ENCODE results near the gene CTBP2.
"Not testable (repeated sequence)": the region's sequence is repeated elsewhere in the genome, so short reads cannot be mapped to it uniquely, and the experiment has no call there.

CTBP2 gene

DNA sequence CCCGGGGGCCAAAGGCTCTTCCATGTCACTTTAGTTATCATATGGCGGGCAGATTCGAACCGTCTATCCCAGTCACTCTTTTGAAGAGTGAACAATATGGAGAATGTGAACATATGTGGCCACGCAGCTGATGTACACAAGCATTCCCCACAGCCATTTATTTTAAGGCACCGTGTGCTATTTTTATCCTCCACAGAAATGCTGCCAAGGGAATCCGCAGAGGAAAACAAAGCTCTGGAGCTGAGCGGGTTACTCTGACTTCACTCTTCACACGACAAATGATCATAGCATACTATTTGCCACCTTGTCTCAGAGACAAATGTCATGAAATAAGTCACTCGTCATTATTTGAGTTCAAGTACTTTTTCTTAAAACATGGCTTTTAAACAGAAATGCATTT, 100.3 kb downstream of the CTBP2 start:
- Histone ChIP-seq H3K27me3 (ENCODE audit: control insufficient read depth, low read length) (no peaks in the 10 kb centered on the region), H3K9me3 (ENCODE audit: control insufficient read depth, insufficient read depth, low read length) (no peaks in the 10 kb centered on the region), H3K27ac (ENCODE audit: low read depth, low read length) (no peak overlapping the region), H4K20me1 (ENCODE audit: control insufficient read depth, insufficient read depth, low read depth, low read length) (peaks cover 6% of the 10 kb centered on the region; the same call in 1 of the 2 replicates), H3K4me3 (ENCODE audit: low read length) (no peak overlapping the region), H3K79me2 (ENCODE audit: control insufficient read depth, low read length) (peaks cover 28% of the 10 kb centered on the region), H3K4me1 (ENCODE audit: control insufficient read depth, low read length) (peaks cover 70% of the 10 kb centered on the region), H3K36me3 (ENCODE audit: control insufficient read depth, low read length) (no peaks in the 10 kb centered on the region), H3F3A (ENCODE audit: control insufficient read depth, insufficient read depth) (peaks cover 8% of the 10 kb centered on the region), H3K9me2 (replicated peaks; ENCODE audit: control insufficient read depth, low read length) (no peaks in the 10 kb centered on the region), H3K4me2 (ENCODE audit: low read length) (no peak overlapping the region)
- TF ChIP-seq, protein P1, sequence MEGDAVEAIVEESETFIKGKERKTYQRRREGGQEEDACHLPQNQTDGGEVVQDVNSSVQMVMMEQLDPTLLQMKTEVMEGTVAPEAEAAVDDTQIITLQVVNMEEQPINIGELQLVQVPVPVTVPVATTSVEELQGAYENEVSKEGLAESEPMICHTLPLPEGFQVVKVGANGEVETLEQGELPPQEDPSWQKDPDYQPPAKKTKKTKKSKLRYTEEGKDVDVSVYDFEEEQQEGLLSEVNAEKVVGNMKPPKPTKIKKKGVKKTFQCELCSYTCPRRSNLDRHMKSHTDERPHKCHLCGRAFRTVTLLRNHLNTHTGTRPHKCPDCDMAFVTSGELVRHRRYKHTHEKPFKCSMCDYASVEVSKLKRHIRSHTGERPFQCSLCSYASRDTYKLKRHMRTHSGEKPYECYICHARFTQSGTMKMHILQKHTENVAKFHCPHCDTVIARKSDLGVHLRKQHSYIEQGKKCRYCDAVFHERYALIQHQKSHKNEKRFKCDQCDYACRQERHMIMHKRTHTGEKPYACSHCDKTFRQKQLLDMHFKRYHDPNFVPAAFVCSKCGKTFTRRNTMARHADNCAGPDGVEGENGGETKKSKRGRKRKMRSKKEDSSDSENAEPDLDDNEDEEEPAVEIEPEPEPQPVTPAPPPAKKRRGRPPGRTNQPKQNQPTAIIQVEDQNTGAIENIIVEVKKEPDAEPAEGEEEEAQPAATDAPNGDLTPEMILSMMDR (IDR thresholded peaks at IDR 0.05; ENCODE audit: low read depth, low read length, poor library complexity, severe bottlenecking): no peak
- TF ChIP-seq EZH2phosphoT487 (IDR thresholded peaks at IDR 0.05; ENCODE audit: borderline replicate concordance, low read length): no peak

DNA sequence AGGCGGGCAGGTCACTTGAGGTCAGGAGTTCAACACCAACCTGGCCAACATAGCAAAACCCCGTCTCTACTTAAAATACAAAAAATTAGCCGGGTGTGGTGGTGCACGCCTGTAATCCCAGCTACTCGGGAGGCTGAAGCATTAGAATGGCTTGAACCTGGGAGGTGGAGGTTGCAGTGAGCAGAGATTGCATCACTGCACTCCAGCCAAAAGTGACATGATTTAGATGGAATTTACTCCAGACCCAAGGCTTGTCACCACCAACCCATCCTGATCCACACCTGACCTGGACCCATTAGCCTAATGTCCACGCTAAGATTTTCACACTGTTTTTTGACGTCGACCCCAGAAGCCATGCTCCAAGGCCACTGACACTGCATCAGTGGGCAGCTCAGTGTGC, 101.0 kb downstream of the CTBP2 start:
- H3K27ac ChIP-seq (ENCODE audit: low read depth, low read length); H4K20me1 ChIP-seq (ENCODE audit: control insufficient read depth, insufficient read depth, low read depth, low read length): not testable (repeated sequence)
- H3K79me2 ChIP-seq (ENCODE audit: control insufficient read depth, low read length): peaks cover 26% of the 10 kb centered on the region

DNA sequence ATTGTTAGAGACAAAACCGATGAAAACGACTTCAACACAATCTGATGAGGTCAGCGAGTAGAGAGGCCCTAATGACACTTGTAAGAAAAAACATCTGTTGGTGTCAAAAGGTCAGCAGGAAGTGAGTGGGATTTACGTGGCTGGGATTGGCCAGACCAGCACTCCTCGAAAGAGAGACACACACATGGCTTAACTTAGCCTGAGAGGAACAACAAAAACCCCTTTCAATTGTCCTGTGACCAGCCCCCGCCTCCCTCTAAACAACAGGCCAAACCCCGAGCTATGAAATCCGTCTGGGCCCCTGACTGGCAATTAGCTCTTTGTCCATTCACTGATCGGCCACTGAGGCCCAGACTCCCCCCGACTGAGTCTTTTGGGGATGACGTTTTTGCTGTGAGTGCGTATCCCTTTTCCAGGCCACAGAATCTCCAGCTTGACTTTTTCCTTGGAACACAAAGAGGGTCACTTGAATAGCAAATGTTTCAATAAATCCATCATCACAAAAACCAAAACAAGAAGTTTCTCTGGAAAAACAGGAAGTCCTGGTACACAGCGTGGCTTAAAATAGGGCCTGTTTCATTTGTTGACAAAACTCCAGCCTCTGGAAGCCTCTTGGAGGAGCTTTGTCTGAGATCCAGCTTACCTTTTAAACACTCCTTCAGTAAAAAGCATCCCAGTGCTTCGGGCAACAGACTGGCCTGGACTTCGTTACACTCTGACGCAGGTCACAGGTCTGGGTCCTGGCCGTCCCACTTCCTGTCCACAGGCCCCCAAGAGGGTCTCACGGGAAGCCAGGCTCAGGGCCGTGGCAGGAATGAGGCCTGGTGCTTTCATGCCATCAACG, 103.0 kb downstream of the CTBP2 start:
- Histone ChIP-seq H3K4me3 (ENCODE audit: low read length) (no peak overlapping the region), H3K27me3 (ENCODE audit: control insufficient read depth, low read length) (no peaks in the 10 kb centered on the region), H3K9me3 (ENCODE audit: control insufficient read depth, insufficient read depth, low read length) (no peaks in the 10 kb centered on the region), H3K4me2 (ENCODE audit: low read length) (peak overlapping the region; percentile 41), H3K9me2 (replicated peaks; ENCODE audit: control insufficient read depth, low read length) (no peaks in the 10 kb centered on the region), H3K36me3 (ENCODE audit: control insufficient read depth, low read length) (no peaks in the 10 kb centered on the region), H3K27ac (ENCODE audit: low read depth, low read length) (no peak overlapping the region), H4K20me1 (ENCODE audit: control insufficient read depth, insufficient read depth, low read depth, low read length) (peaks cover 6% of the 10 kb centered on the region; the same call in 1 of the 2 replicates), H3K79me2 (ENCODE audit: control insufficient read depth, low read length) (peaks cover 11% of the 10 kb centered on the region; the same call in 1 of the 2 replicates), H3F3A (ENCODE audit: control insufficient read depth, insufficient read depth) (no peaks in the 10 kb centered on the region), H3K4me1 (ENCODE audit: control insufficient read depth, low read length) (peaks cover 44% of the 10 kb centered on the region)
- no peak for TF ChIP-seq EZH2phosphoT487 (IDR thresholded peaks at IDR 0.05; ENCODE audit: borderline replicate concordance, low read length)
- TF ChIP-seq, protein P1 (IDR thresholded peaks at IDR 0.05; ENCODE audit: low read depth, low read length, poor library complexity, severe bottlenecking): no peak

More for the DNA sequence above, 101.0 kb downstream of the CTBP2 start:
- H3K4me2 ChIP-seq (ENCODE audit: low read length); H3F3A ChIP-seq (ENCODE audit: control insufficient read depth, insufficient read depth); H3K9me2 ChIP-seq (replicated peaks; ENCODE audit: control insufficient read depth, low read length); H3K4me3 ChIP-seq (ENCODE audit: low read length); H3K27me3 ChIP-seq (ENCODE audit: control insufficient read depth, low read length); H3K9me3 ChIP-seq (ENCODE audit: control insufficient read depth, insufficient read depth, low read length); H3K36me3 ChIP-seq (ENCODE audit: control insufficient read depth, low read length): not testable (repeated sequence)
- H3K4me1 ChIP-seq (ENCODE audit: control insufficient read depth, low read length): peaks cover 64% of the 10 kb centered on the region
